Type B pancreatic cell (in vitro differentiated cells): ENCODE data around the gene GAMT. TPM values are rescaled to one million over a fixed set of nuclear protein-coding genes. Genes with fewer than 3 reads are reported as not detected.
"Not testable (repeated sequence)": the region's sequence is repeated elsewhere in the genome, so short reads cannot be mapped to it uniquely, and the experiment has no call there.

Experiments
- DNase-seq: peaks from one replicate; pipeline ENCODE4 v3.0.0; 2021; ENCODE audit warnings: mixed read lengths; ENCODE audit not compliant: unreplicated experiment; ENCODE audit errors: extremely low spot score
- H3K27ac Mint-ChIP-seq: 2 replicates; pipeline ENCODE4 v1.8.0; 2021; ENCODE audit warnings: mild to moderate bottlenecking, mixed read lengths
- H3K27me3 Mint-ChIP-seq: 2 replicates; pipeline ENCODE4 v1.8.0; 2021; ENCODE audit warnings: mixed read lengths
- H3K36me3 Mint-ChIP-seq: 2 replicates; pipeline ENCODE4 v1.8.0; 2021; ENCODE audit warnings: mixed read lengths
- H3K4me1 Mint-ChIP-seq: one replicate; pipeline ENCODE4 v1.8.0; 2021; ENCODE audit warnings: mixed read lengths; ENCODE audit not compliant: unreplicated experiment
- H3K4me3 Mint-ChIP-seq: 2 replicates; pipeline ENCODE4 v1.8.0; 2021; ENCODE audit warnings: mild to moderate bottlenecking, mixed read lengths
- H3K9me3 Mint-ChIP-seq: 2 replicates; pipeline ENCODE4 v1.8.0; 2021; ENCODE audit warnings: mixed read lengths
- CTCF ChIP-seq: fragments of 200-600 bp; sonication (generic); conservative IDR thresholded peaks from 2 replicates; pipeline ENCODE4 v1.5.0; 2021; ENCODE audit warnings: antibody characterized with exemption, mild to moderate bottlenecking
- total RNA-seq: library from RNA; stranded (reverse); gene quantifications from 2 replicates; pipeline ENCODE4 v1.2.1, GENCODE V29; 2021; ENCODE audit warnings: low replicate concordance

Gene GAMT
- total RNA-seq, 1 donor from 2014 or later = 37.9 TPM

DNA sequence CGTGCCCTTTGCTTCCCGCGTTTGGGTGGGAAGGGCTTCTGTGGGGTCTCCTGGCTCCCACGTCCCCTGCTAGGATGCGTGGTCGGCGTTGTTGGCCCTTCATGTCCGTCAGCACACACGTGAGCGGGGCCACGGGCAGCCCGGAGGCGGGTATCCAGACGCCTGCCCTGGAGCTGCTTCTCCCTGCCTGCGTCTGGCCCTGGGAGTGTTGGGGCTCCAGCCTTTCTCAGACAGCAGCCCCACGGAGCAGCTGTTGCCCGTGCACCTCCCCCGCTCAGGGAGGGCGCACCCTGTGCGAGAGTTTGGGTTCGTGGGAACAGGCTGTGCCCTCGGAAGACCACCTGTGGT lies 20.6 kb upstream of the GAMT start:
- Mint-ChIP-seq H3K36me3 (peaks cover 24% of the 10 kb centered on the region), H3K27ac (no peak overlapping the region), H3K4me3 (no peak overlapping the region), H3K4me1 (peaks cover 22% of the 10 kb centered on the region), H3K9me3 (no peaks in the 10 kb centered on the region), H3K27me3 (no peaks in the 10 kb centered on the region)
- no peak for TF ChIP-seq CTCF
- no peak for DNase-seq

DNA sequence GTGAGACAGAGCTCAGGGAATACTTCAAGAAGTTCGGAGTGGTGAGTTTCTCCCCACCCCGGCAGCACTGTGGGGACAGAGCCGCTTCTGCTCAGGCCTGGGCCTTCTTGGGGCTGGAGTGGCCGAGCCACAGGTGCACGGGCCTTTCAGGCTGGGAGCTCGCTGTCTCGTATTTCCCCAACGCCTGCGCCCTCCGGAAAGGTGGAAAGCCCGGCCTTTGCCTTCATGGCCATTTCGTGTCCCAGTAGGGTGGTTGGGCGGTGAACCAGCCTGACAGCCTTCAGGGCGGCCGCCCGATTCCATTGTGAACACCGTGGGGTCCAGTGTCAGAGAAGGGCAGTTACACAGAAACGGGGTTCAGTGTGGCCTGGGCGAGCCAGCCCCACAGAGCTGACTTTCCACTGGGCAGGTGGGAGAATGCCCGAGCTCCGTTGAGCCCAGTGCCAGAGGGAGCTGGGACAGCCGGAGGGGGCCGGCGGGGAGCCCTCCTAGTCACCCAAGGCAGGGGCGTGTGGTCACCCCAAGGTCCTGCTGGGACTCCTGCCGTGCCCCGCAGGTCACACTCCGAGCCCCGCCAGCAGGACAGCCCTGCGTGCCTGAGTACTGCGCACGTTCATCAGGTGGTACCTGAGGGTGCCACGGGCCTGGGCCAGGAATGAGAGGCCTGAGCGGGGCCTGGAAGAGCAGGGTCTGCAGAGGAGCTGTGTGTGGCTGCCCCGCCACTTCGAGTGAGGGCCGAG lies 20.0 kb upstream of the GAMT start:
- Mint-ChIP-seq H3K27ac (no peak overlapping the region), H3K36me3 (peaks cover 24% of the 10 kb centered on the region), H3K27me3 (no peaks in the 10 kb centered on the region), H3K4me1 (peaks cover 23% of the 10 kb centered on the region), H3K9me3 (no peaks in the 10 kb centered on the region), H3K4me3 (no peak overlapping the region)
- TF ChIP-seq CTCF = no peak
- no peak for DNase-seq

- Mint-ChIP-seq H3K9me3 (no peaks in the 10 kb centered on the region), H3K4me3 (no peak overlapping the region), H3K36me3 (peaks cover 21% of the 10 kb centered on the region), H3K27ac (no peak overlapping the region), H3K4me1 (peaks cover 30% of the 10 kb centered on the region), H3K27me3 (no peaks in the 10 kb centered on the region)
- DNase-seq = no peak
- no peak for TF ChIP-seq CTCF
Observed at GRCh38 chr19:1420590-1420989, 19.2 kb upstream of the GAMT start.

DNA sequence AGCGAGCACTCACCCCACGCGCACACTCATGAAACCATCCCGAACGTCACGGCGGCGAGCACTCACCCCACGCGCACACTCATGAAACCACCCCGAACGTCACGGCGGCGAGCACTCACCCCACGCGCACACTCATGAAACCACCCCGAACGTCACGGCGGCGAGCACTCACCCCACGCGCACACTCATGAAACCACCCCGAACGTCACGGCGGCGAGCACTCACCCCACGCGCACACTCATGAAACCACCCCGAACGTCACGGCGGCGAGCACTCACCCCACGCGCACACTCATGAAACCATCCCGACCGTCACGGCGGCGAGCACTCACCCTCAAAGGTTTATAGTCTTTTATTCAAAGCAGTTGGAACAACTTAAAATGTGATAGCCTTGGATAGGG lies 18.7 kb upstream of the GAMT start:
- H3K4me3 Mint-ChIP-seq, H3K9me3 Mint-ChIP-seq, DNase-seq, H3K27ac Mint-ChIP-seq, H3K27me3 Mint-ChIP-seq: not testable (repeated sequence)
- Mint-ChIP-seq H3K36me3 (peaks cover 20% of the 10 kb centered on the region), H3K4me1 (peaks cover 34% of the 10 kb centered on the region)

DNA sequence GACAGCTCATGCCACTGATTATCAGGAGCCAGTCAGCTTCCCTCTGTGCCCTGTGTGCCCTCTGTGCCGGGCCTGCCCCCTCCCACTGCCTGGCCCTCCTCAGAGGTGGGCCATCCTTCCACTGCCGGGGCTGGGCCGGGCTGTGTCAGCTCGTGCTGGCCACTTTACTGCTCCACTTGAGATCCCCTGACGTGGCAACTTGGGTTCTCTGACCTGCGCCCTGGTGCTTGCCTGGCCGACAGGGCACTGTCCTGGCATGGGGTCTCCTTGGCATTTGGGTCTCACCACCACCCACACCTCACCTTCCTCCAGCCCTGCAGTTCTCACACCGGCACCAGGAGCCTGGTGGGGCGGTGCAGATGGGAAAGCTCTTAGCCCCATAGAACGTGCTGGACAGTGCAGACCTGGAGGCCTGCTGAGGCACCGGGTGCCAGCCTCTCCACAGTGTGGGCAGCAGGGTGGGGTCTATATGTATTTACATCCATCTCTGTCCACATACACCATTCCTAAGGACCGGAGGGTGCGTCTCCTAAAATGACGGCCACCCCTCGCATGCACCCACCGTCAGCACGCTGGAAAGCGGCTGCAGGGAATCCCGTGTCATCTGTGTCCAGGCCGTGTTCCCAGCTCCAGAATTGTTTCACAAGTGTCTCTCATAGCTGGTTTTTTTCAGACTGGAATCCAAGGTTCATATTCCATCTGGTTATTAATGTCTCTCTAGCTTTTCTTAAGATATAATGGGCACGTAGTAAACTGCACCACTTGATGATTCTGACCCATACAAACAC lies 17.8 kb upstream of the GAMT start:
- Mint-ChIP-seq H3K4me3 (no peak overlapping the region), H3K27me3 (peaks cover 4% of the 10 kb centered on the region), H3K36me3 (peaks cover 17% of the 10 kb centered on the region), H3K9me3 (no peaks in the 10 kb centered on the region), H3K4me1 (peaks cover 34% of the 10 kb centered on the region), H3K27ac (peak overlapping the region; percentile 53)
- TF ChIP-seq CTCF = no peak
- DNase-seq = no peak

DNA sequence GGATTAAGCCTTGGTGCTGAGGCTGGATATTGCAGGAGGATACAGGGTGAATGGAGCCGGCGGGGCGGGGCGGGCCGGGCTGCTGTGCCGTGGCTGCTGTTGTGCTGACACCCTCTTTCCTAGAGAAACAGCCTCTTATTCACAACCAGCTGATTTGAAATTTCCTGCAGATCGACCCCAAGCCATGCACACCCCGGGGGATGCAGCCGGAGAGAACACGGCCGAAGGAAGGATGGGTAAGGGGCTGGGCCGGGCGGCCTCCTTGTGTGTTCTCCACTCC lies 17.1 kb upstream of the GAMT start:
- Mint-ChIP-seq H3K27ac (peak overlapping the region; percentile 83), H3K27me3 (peaks cover 4% of the 10 kb centered on the region), H3K36me3 (peaks cover 16% of the 10 kb centered on the region), H3K9me3 (no peaks in the 10 kb centered on the region), H3K4me3 (peak overlapping the region; percentile 28), H3K4me1 (peaks cover 32% of the 10 kb centered on the region)
- DNase-seq = no peak
- no peak for TF ChIP-seq CTCF
